SK-N-SH (cell line): Measurements from ENCODE around the gene TPRA1. TPM values are rescaled to one million over a fixed set of nuclear protein-coding genes. Genes with fewer than 3 reads are reported as not detected.

Source experiments
- CTCF ChIA-PET: fragments of 300-600, 350-600 bp; formaldehyde crosslinking; extraction: SDS; loops from one replicate; lab custom pipeline; 2021; lab: Yijun Ruan, JAX
- POLR2A ChIA-PET: fragments of 350-600 bp; sonication (Branson Sonifier 250); formaldehyde crosslinking; extraction: SDS; loops from one replicate; lab custom pipeline; 2020; ENCODE audit warnings: antibody characterized with exemption, inconsistent platforms; lab: Yijun Ruan, JAX
- DNase-seq: peaks from one replicate; pipeline ENCODE4 v3.0.0; 2012
- H2AFZ ChIP-seq: fragments of 200-600 bp; sonication (generic); 2 replicates; pipeline ENCODE4 v1.8.1; 2016; ENCODE audit warnings: antibody characterized with exemption, mild to moderate bottlenecking, low read depth
- H3F3A ChIP-seq: fragments of 200-600 bp; sonication (generic); replicated peaks from 2 replicates; pipeline ENCODE3; 2016; ENCODE audit warnings: antibody characterized with exemption, mild to moderate bottlenecking; ENCODE audit not compliant: insufficient read depth
- H3K27ac ChIP-seq, 2 experiments: fragments of 200-500 bp in 1 of 2; fragments of 200-600 bp in 1 of 2; sonication (Bioruptor generic) in 1 of 2; sonication (generic), shearing (Covaris generic) in 1 of 2; 2 replicates each; pipeline versions ENCODE4 v1.5.1 to v1.6.1; 2014 to 2016; ENCODE audit warnings: low read depth in 2 of 2, inconsistent platforms in 1 of 2, low read length in 1 of 2, mild to moderate bottlenecking in 1 of 2, mixed read lengths in 1 of 2
- H3K27me3 ChIP-seq: fragments of 200-600 bp; sonication (generic), shearing (Covaris generic); 2 replicates; pipeline ENCODE4 v1.6.1; 2016; ENCODE audit warnings: mixed run types; ENCODE audit not compliant: insufficient read depth
- H3K36me3 ChIP-seq, 2 experiments: fragments of 200-500 bp in 1 of 2; fragments of 200-600 bp in 1 of 2; sonication (Bioruptor generic) in 1 of 2; sonication (generic) in 1 of 2; replicated peaks in 1 of 2; 2 replicates each; pipeline versions ENCODE3 to v1.5.1; 2014 to 2016; ENCODE audit warnings: low read length in 1 of 2, mild to moderate bottlenecking in 1 of 2; ENCODE audit not compliant: insufficient read depth in 2 of 2, control insufficient read depth in 1 of 2
- H3K4me1 ChIP-seq, 2 experiments: fragments of 200-500 bp in 1 of 2; fragments of 200-600 bp in 1 of 2; sonication (Bioruptor generic) in 1 of 2; sonication (generic), shearing (Covaris generic) in 1 of 2; 2 replicates each; pipeline versions ENCODE4 v1.5.1 to v1.6.1; 2014 to 2016; ENCODE audit warnings: low read depth in 1 of 2, low read length in 1 of 2, mixed run types in 1 of 2; ENCODE audit not compliant: insufficient read depth in 2 of 2, control insufficient read depth in 1 of 2
- H3K4me2 ChIP-seq: fragments of 200-600 bp; sonication (generic), shearing (Covaris generic); 2 replicates; pipeline ENCODE4 v1.6.1; 2017; ENCODE audit warnings: mixed run types
- H3K4me3 ChIP-seq, 2 experiments: fragments of 200-500 bp in 1 of 2; fragments of 200-600 bp in 1 of 2; sonication (Bioruptor generic) in 1 of 2; sonication (generic), shearing (Covaris generic) in 1 of 2; 2 replicates each; pipeline versions ENCODE4 v1.5.1 to v1.8.1; 2014 to 2016; ENCODE audit warnings: low read depth in 2 of 2, inconsistent platforms in 1 of 2, low read length in 1 of 2, mild to moderate bottlenecking in 1 of 2, mixed read lengths in 1 of 2, moderate library complexity in 1 of 2
- H3K79me2 ChIP-seq: fragments of 200-600 bp; sonication (generic); 2 replicates; pipeline ENCODE4 v1.8.1; 2017; ENCODE audit warnings: mild to moderate bottlenecking; ENCODE audit not compliant: insufficient read depth
- H3K9ac ChIP-seq: fragments of 200-600 bp; sonication (generic); 2 replicates; pipeline ENCODE4 v1.6.1; 2017; ENCODE audit warnings: mixed run types
- H3K9me2 ChIP-seq: fragments of 200-600 bp; sonication (generic); 2 replicates; pipeline ENCODE4 v1.6.1; 2017; ENCODE audit warnings: mixed run types
- H3K9me3 ChIP-seq: fragments of 200-600 bp; sonication (generic); 2 replicates; pipeline ENCODE4 v1.6.1; 2017; ENCODE audit warnings: mixed run types, mild to moderate bottlenecking, moderate library complexity
- H4K20me1 ChIP-seq: fragments of 200-600 bp; sonication (generic); 2 replicates; pipeline ENCODE4 v1.6.1; 2017; ENCODE audit warnings: mild to moderate bottlenecking, mixed run types; ENCODE audit not compliant: insufficient read depth
- EZH2phosphoT487 ChIP-seq: fragments of 200-600 bp; sonication (generic); IDR thresholded peaks from 2 replicates; pipeline ENCODE4 v1.6.1; 2017; ENCODE audit warnings: low read depth, mixed run types, mild to moderate bottlenecking, antibody characterized with exemption, moderate library complexity, borderline replicate concordance
- JUND ChIP-seq: IDR thresholded peaks from 2 replicates; pipeline ENCODE4 v1.4.0; 2012
- MXI1 ChIP-seq: IDR thresholded peaks from 2 replicates; pipeline ENCODE4 v1.6.1; 2012; ENCODE audit warnings: mild to moderate bottlenecking, low read depth, low read length, improper control_type of control experiment
- POLR2AphosphoS5 ChIP-seq: IDR thresholded peaks from 2 replicates; pipeline ENCODE4 v1.6.1; 2012; ENCODE audit warnings: low read depth, low read length
- TAF1 ChIP-seq: IDR thresholded peaks from 2 replicates; pipeline ENCODE4 v1.6.1; 2012; ENCODE audit warnings: low read depth, mild to moderate bottlenecking, low read length, moderate library complexity, borderline replicate concordance
- TCF12 ChIP-seq: IDR thresholded peaks from 2 replicates; pipeline ENCODE4 v1.4.0; 2012
- USF1 ChIP-seq: IDR thresholded peaks from 2 replicates; pipeline ENCODE4 v1.4.0; 2012; ENCODE audit warnings: low read depth, borderline replicate concordance
- WGBS: methylation state at CpG from one replicate; pipeline ENCODE4 v1.1.6; 2017; ENCODE audit warnings: low lambda C conversion rate; 5-methylcytosine and 5-hydroxymethylcytosine counted together
- polyA plus RNA-seq, 3 experiments: library from polyadenylated mRNA; depleted of rRNA; stranded (reverse); fragments of >200 nt; gene quantifications; 2 replicates each; pipeline ENCODE4 v1.2.3, GENCODE V29; 2012
- TF ChIP-seq, protein P1 (sequence below): fragments of 200-600 bp; sonication (generic); IDR thresholded peaks from 2 replicates; pipeline ENCODE4 v1.6.1; 2017; ENCODE audit warnings: antibody characterized with exemption, mild to moderate bottlenecking, moderate library complexity

TPRA1 gene
- polyA plus RNA-seq, 1 of the 3 experiments (the other 2 are of a cell fraction), result 26.3 TPM

- Histone ChIP-seq H3K79me2 (no peaks in the 10 kb centered on the region), H3K9ac (no peak overlapping the region), H3K36me3 (no peaks in the 10 kb centered on the region), H3K4me2 (no peak overlapping the region), H3F3A (no peaks in the 10 kb centered on the region), H3K9me2 (no peaks in the 10 kb centered on the region), H3K27ac (peak overlapping the region in 1 of 2 experiments; percentile 67; a peak in 2 of 4 replicates), H2AFZ (no peak overlapping the region), H3K4me1 (peaks cover 0 to 35% of the 10 kb centered on the region in 2 experiments; a peak in 2 of 4 replicates), H3K4me3 (no peak overlapping the region), H4K20me1 (no peaks in the 10 kb centered on the region), H3K9me3 (no peaks in the 10 kb centered on the region), H3K27me3 (no peaks in the 10 kb centered on the region)
- WGBS, result 45% methylated on average over 8 of the region's 8 CpGs
- TF ChIP-seq EZH2phosphoT487, result no peak
- no peak for TF ChIP-seq POLR2AphosphoS5
- TF ChIP-seq, protein P1, sequence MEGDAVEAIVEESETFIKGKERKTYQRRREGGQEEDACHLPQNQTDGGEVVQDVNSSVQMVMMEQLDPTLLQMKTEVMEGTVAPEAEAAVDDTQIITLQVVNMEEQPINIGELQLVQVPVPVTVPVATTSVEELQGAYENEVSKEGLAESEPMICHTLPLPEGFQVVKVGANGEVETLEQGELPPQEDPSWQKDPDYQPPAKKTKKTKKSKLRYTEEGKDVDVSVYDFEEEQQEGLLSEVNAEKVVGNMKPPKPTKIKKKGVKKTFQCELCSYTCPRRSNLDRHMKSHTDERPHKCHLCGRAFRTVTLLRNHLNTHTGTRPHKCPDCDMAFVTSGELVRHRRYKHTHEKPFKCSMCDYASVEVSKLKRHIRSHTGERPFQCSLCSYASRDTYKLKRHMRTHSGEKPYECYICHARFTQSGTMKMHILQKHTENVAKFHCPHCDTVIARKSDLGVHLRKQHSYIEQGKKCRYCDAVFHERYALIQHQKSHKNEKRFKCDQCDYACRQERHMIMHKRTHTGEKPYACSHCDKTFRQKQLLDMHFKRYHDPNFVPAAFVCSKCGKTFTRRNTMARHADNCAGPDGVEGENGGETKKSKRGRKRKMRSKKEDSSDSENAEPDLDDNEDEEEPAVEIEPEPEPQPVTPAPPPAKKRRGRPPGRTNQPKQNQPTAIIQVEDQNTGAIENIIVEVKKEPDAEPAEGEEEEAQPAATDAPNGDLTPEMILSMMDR, result no peak
- no peak for TF ChIP-seq TAF1
- TF ChIP-seq TCF12, result no peak
- no peak for TF ChIP-seq JUND
- no peak for TF ChIP-seq MXI1
- ChIA-PET POLR2A (interaction anchor here (0.6 kb wide), 1 partner anchor 194 kb away, joined by 4 read pairs; no protein-coding TSS in a partner anchor), CTCF (interaction anchor here (0.6 to 4.8 kb wide), 4 partner anchors 20 to 1469 kb away, joined by 3 to 19 read pairs (median 4); no protein-coding TSS in a partner anchor)
- no peak for DNase-seq
Observed at GRCh38 chr3:127632035-127632820, 41.7 kb upstream of the TPRA1 start.

- CTCF ChIA-PET, result interaction anchor here (0.6 to 4.8 kb wide), 5 partner anchors 21 to 1385 kb away, joined by 3 to 19 read pairs (median 4); no protein-coding TSS in a partner anchor
Observed at GRCh38 chr3:127630811-127631714, 40.5 kb upstream of the TPRA1 start.

More at GRCh38 chr3:127630811-127631714, 40.5 kb upstream of the TPRA1 start:
- Histone ChIP-seq H3K27ac (no peak overlapping the region; a peak in 1 of 4 replicates), H3K9me2 (no peaks in the 10 kb centered on the region), H3F3A (no peaks in the 10 kb centered on the region), H3K4me1 (peaks cover 0 to 32% of the 10 kb centered on the region in 2 experiments; a peak in 2 of 4 replicates), H2AFZ (no peak overlapping the region), H3K9ac (no peak overlapping the region)
- 94% methylated on average over 12 of the region's 12 CpGs for WGBS
- TF ChIP-seq USF1, result no peak
- TF ChIP-seq MXI1, result peak; percentile 28; the same call in 1 of the 2 replicates
- TF ChIP-seq, all 33 proteins: peak for 1
- no peak overlapping the region for H3K4me3 ChIP-seq
- no peak overlapping the region for H3K4me2 ChIP-seq
- no peaks in the 10 kb centered on the region for H4K20me1 ChIP-seq
- no peaks in the 10 kb centered on the region for H3K27me3 ChIP-seq
- no peaks in the 10 kb centered on the region for H3K79me2 ChIP-seq
- no peaks in the 10 kb centered on the region for H3K36me3 ChIP-seq
- POLR2A ChIA-PET, result no interaction called here
- DNase-seq, result no peak
- H3K9me3 ChIP-seq, result no peaks in the 10 kb centered on the region
